HG03439 (cell line): ENCODE results near the gene WDR87.
"Not testable (repeated sequence)": the region's sequence is repeated elsewhere in the genome, so short reads cannot be mapped to it uniquely, and the experiment has no call there.

Experiments used
- ATAC-seq: cut with Tn5 transposase; IDR thresholded peaks from one replicate; pipeline ENCODE4 v1.9.1; 2021; ENCODE audit warnings: mild to moderate bottlenecking, moderate library complexity; ENCODE audit not compliant: unreplicated experiment

Gene WDR87

GRCh38 chr19:37931881-37932655, 25.7 kb upstream of the WDR87 start:
- no peak for ATAC-seq

GRCh38 chr19:37930416-37930815, 24.0 kb upstream of the WDR87 start:
- no peak for ATAC-seq

- no peak for ATAC-seq
Observed at GRCh38 chr19:37929355-37929923, 23.0 kb upstream of the WDR87 start.

- ATAC-seq: peak; percentile 54
Observed at GRCh38 chr19:37928527-37929286, 22.3 kb upstream of the WDR87 start.

- no peak for ATAC-seq
Observed at GRCh38 chr19:37926711-37927110, 20.3 kb upstream of the WDR87 start.

GRCh38 chr19:37926255-37926654, 19.9 kb upstream of the WDR87 start:
- no peak for ATAC-seq

GRCh38 chr19:37925212-37925611, 18.8 kb upstream of the WDR87 start:
- no peak for ATAC-seq

- ATAC-seq: not testable (repeated sequence)
Observed at GRCh38 chr19:37924573-37924972, 18.2 kb upstream of the WDR87 start.

GRCh38 chr19:37920591-37921450, 14.4 kb upstream of the WDR87 start:
- ATAC-seq: no peak

GRCh38 chr19:37914908-37915307, 8.5 kb upstream of the WDR87 start:
- no peak for ATAC-seq

- ATAC-seq: no peak
Observed at GRCh38 chr19:37909661-37910199, 3.3 kb upstream of the WDR87 start.

GRCh38 chr19:37907735-37908455, 1.5 kb upstream of the WDR87 start:
- no peak for ATAC-seq

GRCh38 chr19:37906869-37907734, 708 bp upstream of the WDR87 start, which contains the start of gene SIPA1L3:
SIPA1L3 (plus strand) TSS chr19:37907208; CDS start chr19:38081566, 174,358 bp downstream.
- peak; percentile 83 for ATAC-seq

GRCh38 chr19:37903096-37903495, 3.3 kb downstream of the WDR87 start:
- ATAC-seq: no peak

GRCh38 chr19:37902668-37903067, 3.7 kb downstream of the WDR87 start:
- peak; percentile 32 for ATAC-seq

GRCh38 chr19:37899966-37900365, 6.4 kb downstream of the WDR87 start:
- no peak for ATAC-seq

- ATAC-seq: no peak
Observed at GRCh38 chr19:37899453-37899852, 6.9 kb downstream of the WDR87 start.

- no peak for ATAC-seq
Observed at GRCh38 chr19:37896180-37896579, 10.2 kb downstream of the WDR87 start.
